Epithelial cell of esophagus (primary cell): Measurements from ENCODE around the gene UBL7.

Experiments used
- DNase-seq: peaks from one replicate; pipeline ENCODE4 v3.0.0; 2010; ENCODE audit warnings: low read depth
- H3K4me3 ChIP-seq: 2 replicates; pipeline ENCODE4 v1.5.1; 2011; ENCODE audit warnings: mild to moderate bottlenecking, low read length, control low read depth
- TF ChIP-seq, protein P1 (sequence below): IDR thresholded peaks from 2 replicates; pipeline ENCODE4 v1.5.1; 2011; ENCODE audit warnings: low read depth, mild to moderate bottlenecking, low read length, control low read depth, inconsistent platforms; ENCODE audit not compliant: insufficient read depth; ENCODE audit errors: missing control alignments

UBL7 gene

DNA sequence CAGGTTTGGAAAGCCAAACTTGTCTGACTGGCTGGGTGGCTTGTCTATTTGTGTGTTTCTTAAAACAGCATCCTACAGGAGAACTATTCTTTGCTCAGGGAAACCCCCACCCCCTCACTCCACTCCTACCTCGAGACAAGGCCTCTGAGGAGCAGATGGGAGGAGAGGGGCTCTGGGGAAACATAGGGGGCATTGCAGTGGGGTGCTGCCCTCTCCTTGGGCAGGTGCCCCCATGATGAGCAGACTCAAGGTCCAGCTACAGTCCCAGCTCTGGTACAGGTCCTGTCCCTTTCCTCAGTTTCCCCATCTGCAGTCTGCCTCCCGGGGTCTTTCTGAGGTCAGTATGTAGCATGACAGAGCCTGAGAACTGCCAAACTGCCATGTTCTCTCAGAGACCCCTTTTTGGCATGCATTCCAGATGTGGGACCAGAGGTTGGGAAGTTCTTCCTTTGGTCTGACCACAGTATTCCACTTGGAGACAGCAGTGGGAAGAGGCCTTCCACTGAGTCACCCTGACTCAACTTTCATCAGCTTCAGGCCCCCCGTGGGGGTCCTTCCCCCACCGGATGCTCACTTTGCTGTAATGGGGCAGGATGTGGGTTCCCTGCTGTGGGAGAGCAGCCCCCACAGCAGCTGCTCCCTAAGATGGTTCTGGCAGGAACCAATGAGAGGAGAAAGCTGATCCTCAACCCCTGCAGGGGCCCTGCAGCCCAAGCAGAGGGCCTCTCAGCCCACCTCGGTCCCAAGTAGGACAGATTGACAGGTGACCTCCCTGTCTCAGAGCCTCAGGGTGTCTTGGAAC lies 61.2 kb downstream of the UBL7 start:
- DNase-seq = peak; percentile 78
- TF ChIP-seq, protein P1, sequence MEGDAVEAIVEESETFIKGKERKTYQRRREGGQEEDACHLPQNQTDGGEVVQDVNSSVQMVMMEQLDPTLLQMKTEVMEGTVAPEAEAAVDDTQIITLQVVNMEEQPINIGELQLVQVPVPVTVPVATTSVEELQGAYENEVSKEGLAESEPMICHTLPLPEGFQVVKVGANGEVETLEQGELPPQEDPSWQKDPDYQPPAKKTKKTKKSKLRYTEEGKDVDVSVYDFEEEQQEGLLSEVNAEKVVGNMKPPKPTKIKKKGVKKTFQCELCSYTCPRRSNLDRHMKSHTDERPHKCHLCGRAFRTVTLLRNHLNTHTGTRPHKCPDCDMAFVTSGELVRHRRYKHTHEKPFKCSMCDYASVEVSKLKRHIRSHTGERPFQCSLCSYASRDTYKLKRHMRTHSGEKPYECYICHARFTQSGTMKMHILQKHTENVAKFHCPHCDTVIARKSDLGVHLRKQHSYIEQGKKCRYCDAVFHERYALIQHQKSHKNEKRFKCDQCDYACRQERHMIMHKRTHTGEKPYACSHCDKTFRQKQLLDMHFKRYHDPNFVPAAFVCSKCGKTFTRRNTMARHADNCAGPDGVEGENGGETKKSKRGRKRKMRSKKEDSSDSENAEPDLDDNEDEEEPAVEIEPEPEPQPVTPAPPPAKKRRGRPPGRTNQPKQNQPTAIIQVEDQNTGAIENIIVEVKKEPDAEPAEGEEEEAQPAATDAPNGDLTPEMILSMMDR = no peak
- no peak overlapping the region for H3K4me3 ChIP-seq

DNA sequence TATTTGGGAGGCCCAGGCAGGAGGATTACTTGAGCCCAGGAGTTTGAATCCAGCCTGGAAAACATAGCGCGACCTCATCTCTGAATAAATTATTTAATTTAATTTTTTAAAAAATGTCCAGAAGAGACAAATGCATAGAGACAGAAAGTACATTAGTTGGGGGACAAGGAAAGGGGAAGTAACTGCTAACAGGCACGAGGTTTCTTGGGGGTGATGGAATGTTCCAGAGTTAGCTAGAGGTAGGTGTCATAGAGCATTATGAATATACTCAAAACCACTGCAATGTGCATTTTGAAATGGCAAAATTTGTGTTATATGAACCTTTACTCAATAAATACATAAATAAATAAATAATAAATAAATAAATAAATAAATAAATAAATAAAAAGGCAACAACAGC lies 61.9 kb downstream of the UBL7 start:
- TF ChIP-seq, protein P1 = no peak
- DNase-seq = no peak
- H3K4me3 ChIP-seq = no peak overlapping the region

DNA sequence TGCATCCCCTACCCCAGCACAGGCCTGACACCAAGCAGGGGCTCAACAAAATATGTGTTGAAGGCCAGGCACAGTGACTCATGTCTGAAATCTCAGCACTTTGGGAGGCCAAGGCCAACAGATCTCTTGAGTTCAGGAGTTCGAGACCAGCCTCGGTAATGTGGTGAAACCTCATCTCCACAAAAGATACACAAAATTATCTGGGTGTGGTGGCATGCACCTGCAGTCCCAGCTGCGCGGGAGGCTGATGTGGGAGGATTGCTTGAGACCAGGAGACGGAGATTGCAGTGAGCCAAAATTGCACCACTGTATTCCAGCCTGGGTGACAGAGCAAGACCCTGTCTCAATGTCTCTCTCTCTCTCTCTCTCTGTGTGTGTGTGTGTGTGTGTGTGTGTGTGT lies 62.8 kb downstream of the UBL7 start:
- no peak for DNase-seq
- H3K4me3 ChIP-seq = no peak overlapping the region
- TF ChIP-seq, protein P1 = no peak

DNA sequence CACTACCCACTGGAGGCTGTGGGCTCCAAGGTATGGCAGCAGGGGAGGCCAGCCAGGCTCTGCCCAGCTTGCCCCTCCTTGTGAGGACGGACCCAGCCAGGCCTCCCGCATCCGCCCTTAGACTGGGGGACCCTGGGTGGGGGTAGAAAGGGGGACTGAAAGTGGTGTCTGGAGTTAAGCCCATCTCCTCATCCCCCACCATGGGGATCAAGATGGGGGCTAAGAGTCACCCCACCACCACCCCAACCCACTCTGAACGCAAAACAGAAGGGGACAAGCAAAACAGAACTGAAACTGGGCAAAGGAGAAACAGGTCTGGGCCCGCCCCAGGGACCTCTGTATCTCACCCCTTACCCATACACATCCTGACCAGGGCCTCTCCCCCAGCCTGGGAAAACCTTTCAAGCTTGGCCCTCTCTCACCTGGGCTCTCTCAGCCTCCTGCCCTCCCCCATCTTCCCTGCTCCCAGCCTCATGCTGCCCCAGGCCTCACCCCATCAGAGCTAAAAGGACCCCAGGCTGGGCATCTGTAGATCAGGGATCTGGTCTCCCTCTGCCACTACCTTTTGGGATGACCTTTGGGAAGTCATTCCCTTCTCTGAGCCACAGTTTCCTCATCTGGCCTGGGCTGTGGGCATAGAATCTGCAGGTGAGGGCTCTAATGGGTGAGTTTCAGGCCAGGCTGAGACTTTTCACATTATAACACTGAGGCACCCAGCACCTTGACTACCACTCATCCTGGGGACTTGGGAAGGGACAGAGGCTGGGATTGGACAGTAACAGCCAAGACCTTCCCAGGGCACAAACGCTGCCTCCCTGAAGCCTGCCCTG lies 63.5 kb downstream of the UBL7 start:
- peak; percentile 60 for DNase-seq

DNA sequence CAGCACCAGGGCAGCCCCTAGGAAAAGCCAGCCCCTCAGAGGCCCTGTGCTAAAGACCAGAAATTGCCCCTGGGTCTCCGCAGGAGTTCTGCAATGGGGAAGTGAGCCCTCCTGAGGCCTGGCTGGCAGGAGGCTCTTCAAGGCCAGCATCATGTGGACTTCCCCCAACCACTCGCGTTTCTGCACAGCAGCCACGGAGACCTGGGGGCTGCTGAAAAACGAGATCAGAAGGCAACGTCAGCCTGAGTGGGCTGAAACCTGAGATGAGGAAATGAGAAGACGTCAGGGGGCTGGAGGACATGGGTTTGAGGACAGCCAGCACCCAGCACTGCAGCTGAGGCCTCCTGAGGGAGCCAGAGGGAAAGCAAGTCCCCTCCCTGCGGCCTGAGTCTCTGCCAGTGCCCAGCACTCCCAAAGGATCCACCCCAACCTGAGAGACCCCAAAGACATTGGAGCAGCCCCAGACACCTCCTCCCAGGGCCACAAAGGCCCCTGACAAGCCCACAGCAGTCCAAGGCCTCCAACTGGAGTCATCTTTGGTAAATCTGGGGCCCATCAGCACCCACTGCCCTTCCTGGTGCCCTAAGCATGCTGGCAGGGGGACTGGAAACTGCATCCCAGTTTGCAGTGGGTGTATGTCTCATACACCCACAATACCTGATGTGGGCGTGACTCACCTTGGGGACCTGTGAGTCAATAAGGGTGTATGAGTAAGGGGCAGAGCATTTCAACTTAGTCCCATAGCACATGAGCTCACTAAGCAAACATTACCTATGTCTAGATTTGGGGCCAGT lies 64.3 kb downstream of the UBL7 start:
- DNase-seq = peak; percentile 99
- TF ChIP-seq, protein P1 = no peak

More for the DNA sequence above, 63.5 kb downstream of the UBL7 start:
- no peak overlapping the region for H3K4me3 ChIP-seq
- TF ChIP-seq, protein P1 = no peak

DNA sequence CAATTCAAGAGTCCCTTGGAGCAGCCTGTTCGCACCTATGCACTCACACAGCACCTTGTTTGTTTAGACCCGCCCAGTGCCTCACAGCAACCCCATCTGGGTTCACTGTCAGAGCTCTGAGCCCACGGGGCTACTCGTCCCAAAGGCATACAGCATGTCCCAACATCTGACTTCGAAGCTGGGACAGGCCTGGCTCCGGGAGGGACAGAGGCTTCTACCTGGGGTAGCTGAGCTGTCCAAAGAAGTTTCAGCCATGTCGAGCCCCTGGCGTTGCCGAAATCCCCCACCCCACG lies 64.9 kb downstream of the UBL7 start:
- H3K4me3 ChIP-seq = no peak overlapping the region
- TF ChIP-seq, protein P1 = no peak
- DNase-seq = peak; percentile 84

More for the DNA sequence above, 64.3 kb downstream of the UBL7 start:
- H3K4me3 ChIP-seq = no peak overlapping the region
